GM23338 (cell line): ENCODE data around the gene SMIM41. TPM values are rescaled to one million over a fixed set of nuclear protein-coding genes. Genes with fewer than 3 reads are reported as not detected.

Source experiments
- ATAC-seq: fragments of 200-7000 bp; cut with Tn5 transposase; 3 replicates; pipeline ENCODE4 v1.9.1; 2020
- DNase-seq: peaks from one replicate; pipeline ENCODE4 v3.0.0-alpha.2; 2015; ENCODE audit warnings: low spot score
- H2AFZ ChIP-seq: fragments of 200-600 bp; sonication (generic); 2 replicates; pipeline ENCODE4 v1.8.0; 2016; ENCODE audit warnings: antibody characterized with exemption, mild to moderate bottlenecking, moderate library complexity
- H3F3A ChIP-seq: fragments of 200-600 bp; sonication (generic); replicated peaks from 2 replicates; pipeline ENCODE4 v1.8.0; 2017; ENCODE audit warnings: antibody characterized with exemption, mixed run types, low read depth
- H3K27ac ChIP-seq: fragments of 200-600 bp; sonication (generic); 2 replicates; pipeline ENCODE4 v1.6.1; 2016; ENCODE audit warnings: low read depth
- H3K27me3 ChIP-seq: fragments of 200-600 bp; sonication (generic); 2 replicates; pipeline ENCODE4 v1.8.0; 2016; ENCODE audit warnings: mild to moderate bottlenecking, mixed run types, moderate library complexity; ENCODE audit not compliant: insufficient read depth
- H3K36me3 ChIP-seq: fragments of 200-600 bp; sonication (generic); 2 replicates; pipeline ENCODE4 v1.8.0; 2016; ENCODE audit warnings: mild to moderate bottlenecking; ENCODE audit not compliant: insufficient read depth
- H3K4me1 ChIP-seq: fragments of 200-600 bp; sonication (generic); 2 replicates; pipeline ENCODE4 v1.8.0; 2016; ENCODE audit warnings: mild to moderate bottlenecking, moderate library complexity; ENCODE audit not compliant: insufficient read depth
- H3K4me2 ChIP-seq: fragments of 200-600 bp; sonication (generic); 2 replicates; pipeline ENCODE4 v1.7.1; 2017; ENCODE audit warnings: mixed run types
- H3K4me3 ChIP-seq: fragments of 200-600 bp; sonication (generic); 2 replicates; pipeline ENCODE4 v1.6.1; 2016; ENCODE audit warnings: mixed run types
- H3K79me2 ChIP-seq: fragments of 200-600 bp; sonication (generic); replicated peaks from 2 replicates; pipeline ENCODE4 v1.8.0; 2017; ENCODE audit warnings: mild to moderate bottlenecking; ENCODE audit not compliant: insufficient read depth
- H3K9me2 ChIP-seq: fragments of 200-600 bp; sonication (generic); 2 replicates; pipeline ENCODE4 v1.8.0; 2017; ENCODE audit not compliant: insufficient read depth
- H4K20me1 ChIP-seq: fragments of 200-600 bp; sonication (generic); replicated peaks from 2 replicates; pipeline ENCODE4 v1.8.0; 2017; ENCODE audit warnings: mild to moderate bottlenecking; ENCODE audit not compliant: insufficient read depth
- H3K27ac Mint-ChIP-seq: 2 replicates; pipeline ENCODE4 v1.8.0; 2020; ENCODE audit warnings: inconsistent platforms, mild to moderate bottlenecking, moderate library complexity, mixed read lengths
- H3K27me3 Mint-ChIP-seq: 3 replicates; pipeline ENCODE4 v1.8.0; 2022; ENCODE audit warnings: low read depth, mild to moderate bottlenecking, moderate library complexity, mixed read lengths, inconsistent platforms; ENCODE audit not compliant: insufficient read depth, poor library complexity
- H3K36me3 Mint-ChIP-seq: 3 replicates; pipeline ENCODE4 v1.8.0; 2021; ENCODE audit warnings: low read depth, mild to moderate bottlenecking, inconsistent platforms, moderate library complexity, mixed read lengths
- H3K4me1 Mint-ChIP-seq: 3 replicates; pipeline ENCODE4 v1.8.0; 2020; ENCODE audit warnings: mild to moderate bottlenecking, inconsistent platforms, mixed read lengths
- H3K4me3 Mint-ChIP-seq: 3 replicates; pipeline ENCODE4 v1.8.0; 2021; ENCODE audit warnings: moderate library complexity, mild to moderate bottlenecking, inconsistent platforms, mixed read lengths
- H3K9me3 Mint-ChIP-seq: 3 replicates; pipeline ENCODE4 v1.8.0; 2020; ENCODE audit warnings: moderate library complexity, mild to moderate bottlenecking, inconsistent platforms, mixed read lengths
- CREB1 ChIP-seq: fragments of 250-450 bp; sonication (Bioruptor Pico); IDR thresholded peaks from 2 replicates; pipeline ENCODE4 v1.5.0; 2020; ENCODE audit warnings: low read depth, mild to moderate bottlenecking, moderate library complexity
- CTCF ChIP-seq, 2 experiments: fragments of 200-600 bp in 1 of 2; sonication (generic) in 1 of 2; conservative IDR thresholded peaks; 2 replicates each; pipeline versions ENCODE4 v1.5.1 to v1.6.1; 2016 to 2017; ENCODE audit warnings: antibody characterized with exemption in 2 of 2, low read depth in 2 of 2, mild to moderate bottlenecking in 2 of 2, moderate library complexity in 1 of 2
- EZH2 ChIP-seq: fragments of 200-600 bp; sonication (generic); IDR thresholded peaks from one replicate; pipeline ENCODE4 v1.8.0; 2017; ENCODE audit warnings: antibody characterized with exemption, mild to moderate bottlenecking, low read depth; ENCODE audit not compliant: unreplicated experiment
- EZH2phosphoT487 ChIP-seq: fragments of 200-600 bp; sonication (generic); IDR thresholded peaks from one replicate; pipeline ENCODE4 v1.8.1; 2018; ENCODE audit warnings: antibody characterized with exemption; ENCODE audit not compliant: unreplicated experiment
- JUNB ChIP-seq: IDR thresholded peaks from one replicate; pipeline ENCODE4 v1.6.1; 2016; ENCODE audit warnings: antibody characterized with exemption; ENCODE audit not compliant: unreplicated experiment
- NANOG ChIP-seq: IDR thresholded peaks from 2 replicates; pipeline ENCODE4 v1.6.1; 2016; ENCODE audit warnings: antibody characterized with exemption, borderline replicate concordance
- POLR2AphosphoS5 ChIP-seq: IDR thresholded peaks from 2 replicates; pipeline ENCODE4 v1.6.1; 2016; ENCODE audit warnings: antibody characterized with exemption, low read depth
- REST ChIP-seq: IDR thresholded peaks from one replicate; pipeline ENCODE4 v1.6.1; 2018; ENCODE audit warnings: antibody characterized with exemption; ENCODE audit not compliant: unreplicated experiment
- STAT1 ChIP-seq: IDR thresholded peaks from one replicate; pipeline ENCODE4 v1.6.1; 2016; ENCODE audit warnings: antibody characterized with exemption; ENCODE audit not compliant: unreplicated experiment
- ZNF114 ChIP-seq: fragments of 250-450 bp; sonication (Bioruptor Pico); IDR thresholded peaks from 2 replicates; pipeline ENCODE4 v1.5.0; 2020; ENCODE audit warnings: mild to moderate bottlenecking, moderate library complexity
- ZNF331 ChIP-seq: fragments of 250-450 bp; sonication (Bioruptor Pico); IDR thresholded peaks from 2 replicates; pipeline ENCODE4 v1.5.0; 2020; ENCODE audit warnings: low read depth, mild to moderate bottlenecking, moderate library complexity
- polyA plus RNA-seq: library from polyadenylated mRNA; unstranded; fragments of >200 nt; fragmentation: Nextera tagmentation; extraction: Ambion mirVana; gene quantifications from 2 replicates; pipeline ENCODE4 v1.2.1, GENCODE V29; 2016
- total RNA-seq: library from RNA; depleted of rRNA; stranded (reverse); fragments of >200 nt; shearing (Covaris generic); gene quantifications from 2 replicates; pipeline ENCODE4 v1.2.3, GENCODE V29; 2014
- TF ChIP-seq, protein P1 (sequence below): IDR thresholded peaks from 2 replicates; pipeline ENCODE4 v1.6.1; 2016; ENCODE audit warnings: antibody characterized with exemption
- TF ChIP-seq, protein P2 (sequence below): fragments of 250-450 bp; sonication (Bioruptor Pico); IDR thresholded peaks from 2 replicates; pipeline ENCODE4 v1.5.0; 2020; ENCODE audit warnings: mild to moderate bottlenecking, moderate library complexity

The SMIM41 gene
- total and polyA plus RNA-seq, 2 experiments from 2014 or later: 0.66 TPM

DNA sequence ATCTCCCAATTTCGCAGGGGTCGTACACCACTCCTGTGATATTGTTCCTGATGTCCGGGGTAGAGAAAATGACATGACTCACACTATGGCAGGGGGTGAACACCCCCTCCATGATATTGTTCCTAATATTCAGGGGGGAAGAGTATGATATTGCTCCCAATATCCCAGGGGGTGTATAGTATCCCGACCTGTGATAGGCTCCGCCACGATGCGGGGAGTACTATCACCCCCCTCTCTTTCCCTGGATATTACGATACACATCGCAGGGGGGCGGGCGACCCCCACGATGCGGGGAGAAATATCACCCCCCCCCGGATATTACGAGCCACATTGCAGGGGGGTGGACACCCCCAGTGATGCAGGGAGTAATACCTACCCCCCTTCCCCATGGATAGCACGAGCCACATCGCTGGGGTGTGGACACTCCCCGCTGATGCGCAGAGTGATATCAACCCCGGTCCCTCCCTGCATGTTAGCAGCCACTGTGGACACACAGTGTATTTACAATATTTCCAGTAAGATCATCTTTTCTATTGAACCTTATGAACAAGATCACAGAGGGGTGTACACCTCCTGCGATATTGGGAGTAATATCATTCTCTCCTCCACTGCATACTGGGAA lies 17.7 kb downstream of the SMIM41 start:
- no peak for DNase-seq
- H3K27ac Mint-ChIP-seq: no peak overlapping the region
- Histone ChIP-seq H3K79me2 (no peaks in the 10 kb centered on the region), H3F3A (no peaks in the 10 kb centered on the region), H2AFZ (no peak overlapping the region), H3K27ac (no peak overlapping the region), H3K4me3 (no peak overlapping the region), H3K4me2 (no peak overlapping the region), H3K36me3 (no peaks in the 10 kb centered on the region), H3K9me2 (no peaks in the 10 kb centered on the region), H4K20me1 (no peaks in the 10 kb centered on the region), H3K27me3 (no peaks in the 10 kb centered on the region), H3K4me1 (0 out of 2 replicates have a peak, but pooled peaks cover 1% of the 10 kb centered on the region)
- H3K36me3 Mint-ChIP-seq: no peaks in the 10 kb centered on the region
- H3K4me1 Mint-ChIP-seq: peaks cover under 1% of the 10 kb centered on the region; the same call in 2 of the 3 replicates
- no peak for ATAC-seq
- TF ChIP-seq ZNF114 (CRISPR knock-in tag) (no peak), CTCF (conservative IDR thresholded peaks at IDR 0.05; ENCODE audit: low read depth in 2 of 2) (no peak), REST (no peak), STAT1 (no peak), JUNB (no peak), EZH2 (no peak), EZH2phosphoT487 (no peak), POLR2AphosphoS5 (no peak), CREB1 (CRISPR knock-in tag) (no peak), NANOG (no peak), ZNF331 (CRISPR knock-in tag) (no peak)
- TF ChIP-seq, protein P1, sequence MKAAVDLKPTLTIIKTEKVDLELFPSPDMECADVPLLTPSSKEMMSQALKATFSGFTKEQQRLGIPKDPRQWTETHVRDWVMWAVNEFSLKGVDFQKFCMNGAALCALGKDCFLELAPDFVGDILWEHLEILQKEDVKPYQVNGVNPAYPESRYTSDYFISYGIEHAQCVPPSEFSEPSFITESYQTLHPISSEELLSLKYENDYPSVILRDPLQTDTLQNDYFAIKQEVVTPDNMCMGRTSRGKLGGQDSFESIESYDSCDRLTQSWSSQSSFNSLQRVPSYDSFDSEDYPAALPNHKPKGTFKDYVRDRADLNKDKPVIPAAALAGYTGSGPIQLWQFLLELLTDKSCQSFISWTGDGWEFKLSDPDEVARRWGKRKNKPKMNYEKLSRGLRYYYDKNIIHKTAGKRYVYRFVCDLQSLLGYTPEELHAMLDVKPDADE: no peak
- TF ChIP-seq, protein P2, sequence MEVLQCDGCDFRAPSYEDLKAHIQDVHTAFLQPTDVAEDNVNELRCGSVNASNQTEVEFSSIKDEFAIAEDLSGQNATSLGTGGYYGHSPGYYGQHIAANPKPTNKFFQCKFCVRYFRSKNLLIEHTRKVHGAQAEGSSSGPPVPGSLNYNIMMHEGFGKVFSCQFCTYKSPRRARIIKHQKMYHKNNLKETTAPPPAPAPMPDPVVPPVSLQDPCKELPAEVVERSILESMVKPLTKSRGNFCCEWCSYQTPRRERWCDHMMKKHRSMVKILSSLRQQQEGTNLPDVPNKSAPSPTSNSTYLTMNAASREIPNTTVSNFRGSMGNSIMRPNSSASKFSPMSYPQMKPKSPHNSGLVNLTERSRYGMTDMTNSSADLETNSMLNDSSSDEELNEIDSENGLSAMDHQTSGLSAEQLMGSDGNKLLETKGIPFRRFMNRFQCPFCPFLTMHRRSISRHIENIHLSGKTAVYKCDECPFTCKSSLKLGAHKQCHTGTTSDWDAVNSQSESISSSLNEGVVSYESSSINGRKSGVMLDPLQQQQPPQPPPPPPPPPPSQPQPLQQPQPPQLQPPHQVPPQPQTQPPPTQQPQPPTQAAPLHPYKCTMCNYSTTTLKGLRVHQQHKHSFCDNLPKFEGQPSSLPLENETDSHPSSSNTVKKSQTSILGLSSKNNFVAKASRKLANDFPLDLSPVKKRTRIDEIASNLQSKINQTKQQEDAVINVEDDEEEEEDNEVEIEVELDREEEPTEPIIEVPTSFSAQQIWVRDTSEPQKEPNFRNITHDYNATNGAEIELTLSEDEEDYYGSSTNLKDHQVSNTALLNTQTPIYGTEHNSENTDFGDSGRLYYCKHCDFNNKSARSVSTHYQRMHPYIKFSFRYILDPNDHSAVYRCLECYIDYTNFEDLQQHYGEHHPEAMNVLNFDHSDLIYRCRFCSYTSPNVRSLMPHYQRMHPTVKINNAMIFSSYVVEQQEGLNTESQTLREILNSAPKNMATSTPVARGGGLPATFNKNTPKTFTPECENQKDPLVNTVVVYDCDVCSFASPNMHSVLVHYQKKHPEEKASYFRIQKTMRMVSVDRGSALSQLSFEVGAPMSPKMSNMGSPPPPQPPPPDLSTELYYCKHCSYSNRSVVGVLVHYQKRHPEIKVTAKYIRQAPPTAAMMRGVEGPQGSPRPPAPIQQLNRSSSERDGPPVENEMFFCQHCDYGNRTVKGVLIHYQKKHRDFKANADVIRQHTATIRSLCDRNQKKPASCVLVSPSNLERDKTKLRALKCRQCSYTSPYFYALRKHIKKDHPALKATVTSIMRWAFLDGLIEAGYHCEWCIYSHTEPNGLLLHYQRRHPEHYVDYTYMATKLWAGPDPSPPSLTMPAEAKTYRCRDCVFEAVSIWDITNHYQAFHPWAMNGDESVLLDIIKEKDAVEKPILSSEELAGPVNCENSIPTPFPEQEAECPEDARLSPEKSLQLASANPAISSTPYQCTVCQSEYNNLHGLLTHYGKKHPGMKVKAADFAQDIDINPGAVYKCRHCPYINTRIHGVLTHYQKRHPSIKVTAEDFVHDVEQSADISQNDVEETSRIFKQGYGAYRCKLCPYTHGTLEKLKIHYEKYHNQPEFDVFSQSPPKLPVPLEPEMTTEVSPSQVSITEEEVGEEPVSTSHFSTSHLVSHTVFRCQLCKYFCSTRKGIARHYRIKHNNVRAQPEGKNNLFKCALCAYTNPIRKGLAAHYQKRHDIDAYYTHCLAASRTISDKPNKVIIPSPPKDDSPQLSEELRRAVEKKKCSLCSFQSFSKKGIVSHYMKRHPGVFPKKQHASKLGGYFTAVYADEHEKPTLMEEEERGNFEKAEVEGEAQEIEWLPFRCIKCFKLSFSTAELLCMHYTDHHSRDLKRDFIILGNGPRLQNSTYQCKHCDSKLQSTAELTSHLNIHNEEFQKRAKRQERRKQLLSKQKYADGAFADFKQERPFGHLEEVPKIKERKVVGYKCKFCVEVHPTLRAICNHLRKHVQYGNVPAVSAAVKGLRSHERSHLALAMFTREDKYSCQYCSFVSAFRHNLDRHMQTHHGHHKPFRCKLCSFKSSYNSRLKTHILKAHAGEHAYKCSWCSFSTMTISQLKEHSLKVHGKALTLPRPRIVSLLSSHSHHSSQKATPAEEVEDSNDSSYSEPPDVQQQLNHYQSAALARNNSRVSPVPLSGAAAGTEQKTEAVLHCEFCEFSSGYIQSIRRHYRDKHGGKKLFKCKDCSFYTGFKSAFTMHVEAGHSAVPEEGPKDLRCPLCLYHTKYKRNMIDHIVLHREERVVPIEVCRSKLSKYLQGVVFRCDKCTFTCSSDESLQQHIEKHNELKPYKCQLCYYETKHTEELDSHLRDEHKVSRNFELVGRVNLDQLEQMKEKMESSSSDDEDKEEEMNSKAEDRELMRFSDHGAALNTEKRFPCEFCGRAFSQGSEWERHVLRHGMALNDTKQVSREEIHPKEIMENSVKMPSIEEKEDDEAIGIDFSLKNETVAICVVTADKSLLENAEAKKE (CRISPR knock-in tag): no peak
- H3K9me3 Mint-ChIP-seq: no peaks in the 10 kb centered on the region
- H3K4me3 Mint-ChIP-seq: no peak overlapping the region
- H3K27me3 Mint-ChIP-seq: peaks cover 6% of the 10 kb centered on the region
